ENCODE data around the gene RNF223. TPM values are rescaled to one million over a fixed set of nuclear protein-coding genes. Genes with fewer than 3 reads are reported as not detected.
"Not testable (repeated sequence)": the region's sequence is repeated elsewhere in the genome, so short reads cannot be mapped to it uniquely, and the experiment has no call there.

RNF223 gene
- total and polyA plus RNA-seq, 3 experiments from 2014 or later = not detected

GRCh38 chr1:1031659-1032235 lies 42.4 kb downstream of the RNF223 start:
- Histone ChIP-seq H3K4me1 (ENCODE audit: insufficient read depth, low read length) (peaks cover 9% of the 10 kb centered on the region), H3K27me3 (ENCODE audit: insufficient read depth, low read length, poor library complexity, severe bottlenecking) (peaks cover 21% of the 10 kb centered on the region), H3K36me3 (ENCODE audit: insufficient read depth, low read length) (no peaks in the 10 kb centered on the region), H3K27ac (ENCODE audit: low read depth, low read length) (no peak overlapping the region), H3K9me3 (ENCODE audit: low read length) (no peaks in the 10 kb centered on the region), H3K4me3 (ENCODE audit: low read length) (no peak overlapping the region)
- peak overlapping the region in 4 of 7 donors; percentile 35 to 69 (median 49) for H3K4me3 Mint-ChIP-seq
- CTCF ChIA-PET = interaction anchor here (0.8 to 1.9 kb wide), 2 partner anchors 18 to 32 kb away, joined by 3 to 6 read pairs; partner anchors contain the start of gene ISG15
- H3K27ac Mint-ChIP-seq = peak overlapping the region in 3 of 8 donors; percentile 8 to 81 (median 47)
- POLR2A ChIA-PET = interaction anchor here (0.6 kb wide), 1 partner anchor 37 kb away, joined by 6 read pairs; no protein-coding TSS in a partner anchor
- peaks cover 0 to 2% (median 0%) of the 10 kb centered on the region in 5 donors for H3K9me3 Mint-ChIP-seq
- H3K27me3 Mint-ChIP-seq = peaks cover 17 to 19% of the 10 kb centered on the region in 2 donors
- peaks cover 0 to 5% (median 3%) of the 10 kb centered on the region in 3 donors for H3K4me1 Mint-ChIP-seq
- no peaks in the 10 kb centered on the region for H3K36me3 Mint-ChIP-seq
- DNase-seq = no peak

- H3K36me3 Mint-ChIP-seq; POLR2A ChIA-PET; H3K9me3 ChIP-seq (ENCODE audit: low read length); H3K27ac Mint-ChIP-seq; CTCF ChIA-PET; H3K4me3 Mint-ChIP-seq; H3K9me3 Mint-ChIP-seq; H3K4me1 ChIP-seq (ENCODE audit: insufficient read depth, low read length); H3K4me3 ChIP-seq (ENCODE audit: low read length); H3K4me1 Mint-ChIP-seq; DNase-seq; H3K27ac ChIP-seq (ENCODE audit: low read depth, low read length); H3K36me3 ChIP-seq (ENCODE audit: insufficient read depth, low read length): not testable (repeated sequence)
- H3K27me3 Mint-ChIP-seq = peaks cover 14 to 17% of the 10 kb centered on the region in 2 donors
- H3K27me3 ChIP-seq (ENCODE audit: insufficient read depth, low read length, poor library complexity, severe bottlenecking) = peaks cover 18% of the 10 kb centered on the region
Observed at GRCh38 chr1:1030867-1031658, 43.0 kb downstream of the RNF223 start.

- ChIA-PET POLR2A (no interaction called here), CTCF (no interaction called here)
- Mint-ChIP-seq H3K4me1 (peaks cover 0 to 5% (median 3%) of the 10 kb centered on the region in 3 donors), H3K27me3 (peaks cover 8% of the 10 kb centered on the region in 2 donors), H3K27ac (no peak overlapping the region), H3K36me3 (no peaks in the 10 kb centered on the region), H3K4me3 (no peak overlapping the region), H3K9me3 (no peaks in the 10 kb centered on the region)
- DNase-seq = no peak
- Histone ChIP-seq H3K36me3 (ENCODE audit: insufficient read depth, low read length) (no peaks in the 10 kb centered on the region), H3K4me1 (ENCODE audit: insufficient read depth, low read length) (peaks cover 6% of the 10 kb centered on the region), H3K4me3 (ENCODE audit: low read length) (no peak overlapping the region), H3K27me3 (ENCODE audit: insufficient read depth, low read length, poor library complexity, severe bottlenecking) (peaks cover 11% of the 10 kb centered on the region), H3K9me3 (ENCODE audit: low read length) (no peaks in the 10 kb centered on the region), H3K27ac (ENCODE audit: low read depth, low read length) (no peak overlapping the region)
Observed at GRCh38 chr1:1027791-1028190, 46.3 kb downstream of the RNF223 start.

GRCh38 chr1:1026599-1027413 lies 47.3 kb downstream of the RNF223 start:
- no peaks in the 10 kb centered on the region for H3K36me3 ChIP-seq (ENCODE audit: insufficient read depth, low read length)
- peaks cover 9% of the 10 kb centered on the region for H3K4me1 ChIP-seq (ENCODE audit: insufficient read depth, low read length)
- no peak for DNase-seq
- ChIA-PET CTCF (no interaction called here), POLR2A (no interaction called here)
- Mint-ChIP-seq H3K27ac (no peak overlapping the region), H3K36me3 (no peaks in the 10 kb centered on the region), H3K9me3 (no peaks in the 10 kb centered on the region), H3K4me1 (peaks cover 0 to 5% (median 3%) of the 10 kb centered on the region in 3 donors), H3K4me3 (no peak overlapping the region), H3K27me3 (peaks cover under 1 to 3% of the 10 kb centered on the region in 2 donors)
- H3K27me3 ChIP-seq (ENCODE audit: insufficient read depth, low read length, poor library complexity, severe bottlenecking) = peaks cover 2% of the 10 kb centered on the region
- no peaks in the 10 kb centered on the region for H3K9me3 ChIP-seq (ENCODE audit: low read length)
- H3K27ac ChIP-seq (ENCODE audit: low read depth, low read length) = no peak overlapping the region
- H3K4me3 ChIP-seq (ENCODE audit: low read length) = no peak overlapping the region

GRCh38 chr1:1025730-1026129 lies 48.4 kb downstream of the RNF223 start:
- peaks cover 9% of the 10 kb centered on the region for H3K4me1 ChIP-seq (ENCODE audit: insufficient read depth, low read length)
- CTCF ChIA-PET = no interaction called here

GRCh38 chr1:1024771-1025699 lies 49.1 kb downstream of the RNF223 start:
- no peaks in the 10 kb centered on the region for H3K27me3 ChIP-seq (ENCODE audit: insufficient read depth, low read length, poor library complexity, severe bottlenecking)
- no peak overlapping the region for H3K4me3 ChIP-seq (ENCODE audit: low read length)
- H3K27ac ChIP-seq (ENCODE audit: low read depth, low read length) = no peak overlapping the region
- Mint-ChIP-seq H3K4me1 (peaks cover 0 to 10% (median 3%) of the 10 kb centered on the region in 3 donors), H3K27me3 (peaks cover 0 to 3% of the 10 kb centered on the region in 2 donors), H3K36me3 (no peaks in the 10 kb centered on the region), H3K9me3 (no peaks in the 10 kb centered on the region), H3K4me3 (no peak overlapping the region), H3K27ac (no peak overlapping the region)
- no peaks in the 10 kb centered on the region for H3K9me3 ChIP-seq (ENCODE audit: low read length)
- POLR2A ChIA-PET = interaction anchor here (0.6 kb wide), 1 partner anchor 18 kb away, joined by 3 read pairs; no protein-coding TSS in a partner anchor
- DNase-seq = no peak
- H3K4me1 ChIP-seq (ENCODE audit: insufficient read depth, low read length) = peaks cover 9% of the 10 kb centered on the region
- H3K36me3 ChIP-seq (ENCODE audit: insufficient read depth, low read length) = no peaks in the 10 kb centered on the region
- CTCF ChIA-PET = no interaction called here

More at GRCh38 chr1:1025730-1026129, 48.4 kb downstream of the RNF223 start:
- Histone ChIP-seq H3K36me3 (ENCODE audit: insufficient read depth, low read length) (no peaks in the 10 kb centered on the region), H3K27me3 (ENCODE audit: insufficient read depth, low read length, poor library complexity, severe bottlenecking) (no peaks in the 10 kb centered on the region), H3K9me3 (ENCODE audit: low read length) (no peaks in the 10 kb centered on the region), H3K4me3 (ENCODE audit: low read length) (no peak overlapping the region), H3K27ac (ENCODE audit: low read depth, low read length) (no peak overlapping the region)
- H3K27ac Mint-ChIP-seq = no peak overlapping the region
- POLR2A ChIA-PET = interaction anchor here (0.6 kb wide), 1 partner anchor 19 kb away, joined by 3 read pairs; no protein-coding TSS in a partner anchor
- no peaks in the 10 kb centered on the region for H3K36me3 Mint-ChIP-seq
- peaks cover 0 to 3% of the 10 kb centered on the region in 2 donors for H3K27me3 Mint-ChIP-seq
- no peak overlapping the region for H3K4me3 Mint-ChIP-seq
- no peak for DNase-seq
- peaks cover 0 to 10% (median 3%) of the 10 kb centered on the region in 3 donors for H3K4me1 Mint-ChIP-seq
- H3K9me3 Mint-ChIP-seq = no peaks in the 10 kb centered on the region

- no peak overlapping the region for H3K27ac ChIP-seq (ENCODE audit: low read depth, low read length)
- ChIA-PET CTCF (no interaction called here), POLR2A (interaction anchor here (0.6 kb wide), 1 partner anchor 16 kb away, joined by 10 read pairs; no protein-coding TSS in a partner anchor)
- peaks cover 9% of the 10 kb centered on the region for H3K4me1 ChIP-seq (ENCODE audit: insufficient read depth, low read length)
- Mint-ChIP-seq H3K27me3 (peaks cover 0 to 3% of the 10 kb centered on the region in 2 donors), H3K27ac (peak overlapping the region in 1 of 8 donors; percentile 47), H3K4me1 (peaks cover 0 to 10% (median 3%) of the 10 kb centered on the region in 3 donors), H3K4me3 (no peak overlapping the region), H3K9me3 (no peaks in the 10 kb centered on the region), H3K36me3 (no peaks in the 10 kb centered on the region)
- no peaks in the 10 kb centered on the region for H3K9me3 ChIP-seq (ENCODE audit: low read length)
- no peak for DNase-seq
- no peaks in the 10 kb centered on the region for H3K36me3 ChIP-seq (ENCODE audit: insufficient read depth, low read length)
- H3K27me3 ChIP-seq (ENCODE audit: insufficient read depth, low read length, poor library complexity, severe bottlenecking) = no peaks in the 10 kb centered on the region
- H3K4me3 ChIP-seq (ENCODE audit: low read length) = no peak overlapping the region
Observed at GRCh38 chr1:1024149-1024770, 49.8 kb downstream of the RNF223 start.

Measured in CD8-positive, alpha-beta memory T cell (primary cell).